ENCODE results near the gene C9orf78.

- TF ChIP-seq EZH2 (IDR thresholded peaks at IDR 0.05; ENCODE audit: low read length) (no peak), CTCF (optimal IDR thresholded peaks at IDR 0.05 in 1 of 3, IDR thresholded peaks at IDR 0.05 in 1 of 3, conservative IDR thresholded peaks at IDR 0.05 in 1 of 3; ENCODE audit: extremely low read depth in 1 of 3, insufficient read depth in 2 of 3, low read length in 3 of 3) (no peak)
These were observed 8.7 kb downstream of the C9orf78 start for GRCh38 chr9:129826344-129826743.
